ENCODE data around the gene A3GALT2. TPM values are rescaled to one million over a fixed set of nuclear protein-coding genes. Genes with fewer than 3 reads are reported as not detected.

Gene A3GALT2
- polyA plus RNA-seq, 1 of the 3 experiments (the other 2 are of a cell fraction) = 0.07 TPM

GRCh38 chr1:33273961-33274371 is 46.9 kb downstream of the A3GALT2 start:
- Histone ChIP-seq H3K9me3 (no peaks in the 10 kb centered on the region), H3K9ac (no peak overlapping the region), H3K36me3 (replicated peaks in 1 of 2; ENCODE audit: control insufficient read depth in 1 of 2, insufficient read depth in 2 of 2, low read length in 1 of 2) (peaks cover 15 to 30% of the 10 kb centered on the region in 2 experiments), H4K20me1 (ENCODE audit: insufficient read depth) (peaks cover 60% of the 10 kb centered on the region), H3K27me3 (ENCODE audit: insufficient read depth) (no peaks in the 10 kb centered on the region), H3K27ac (ENCODE audit: low read depth in 2 of 2, low read length in 1 of 2) (no peak overlapping the region), H3K4me1 (ENCODE audit: control insufficient read depth in 1 of 2, insufficient read depth in 2 of 2, low read depth in 1 of 2, low read length in 1 of 2) (no peaks in the 10 kb centered on the region; a peak in 1 of 4 replicates), H3F3A (replicated peaks; ENCODE audit: insufficient read depth) (no peaks in the 10 kb centered on the region), H3K9me2 (no peaks in the 10 kb centered on the region), H3K4me2 (no peak overlapping the region), H3K4me3 (ENCODE audit: low read depth in 2 of 2, low read length in 1 of 2) (no peak overlapping the region), H2AFZ (ENCODE audit: low read depth) (no peak overlapping the region), H3K79me2 (ENCODE audit: insufficient read depth) (peaks cover 47% of the 10 kb centered on the region; the same call in 1 of the 2 replicates)
- POLR2A ChIA-PET = no interaction called here
- DNase-seq = no peak
- WGBS (ENCODE audit: low lambda C conversion rate) = 84% methylated on average over 7 of the region's 7 CpGs
- TF ChIP-seq TAF1 (IDR thresholded peaks at IDR 0.05; ENCODE audit: borderline replicate concordance, low read depth, low read length) (no peak), CTCF (IDR thresholded peaks at IDR 0.05) (no peak), RFX5 (IDR thresholded peaks at IDR 0.05; ENCODE audit: low read length) (no peak), MEF2A (IDR thresholded peaks at IDR 0.05; ENCODE audit: borderline replicate concordance, low read depth) (no peak), TCF12 (IDR thresholded peaks at IDR 0.05) (no peak), FOSL2 (IDR thresholded peaks at IDR 0.05; ENCODE audit: borderline replicate concordance, low read depth) (no peak), TEAD4 (IDR thresholded peaks at IDR 0.05; ENCODE audit: borderline replicate concordance, insufficient read depth) (no peak), NRF1 (IDR thresholded peaks at IDR 0.05; ENCODE audit: low read depth, low read length) (no peak), SMC3 (IDR thresholded peaks at IDR 0.05; ENCODE audit: low read depth, low read length) (no peak), MAX (IDR thresholded peaks at IDR 0.05; ENCODE audit: low read depth) (no peak), RXRA (IDR thresholded peaks at IDR 0.05; ENCODE audit: borderline replicate concordance, low read depth) (no peak), RAD21 (IDR thresholded peaks at IDR 0.05; ENCODE audit: low read length) (no peak), JUND (IDR thresholded peaks at IDR 0.05) (no peak), FOXJ3 (CRISPR knock-in tag; IDR thresholded peaks at IDR 0.05) (no peak), USF2 (IDR thresholded peaks at IDR 0.05; ENCODE audit: borderline replicate concordance, low read depth, low read length) (no peak)
- CTCF ChIA-PET = interaction anchor here (1.2 to 3.1 kb wide), 2 partner anchors 22 to 24 kb away, joined by 5 to 13 read pairs; no protein-coding TSS in a partner anchor

- Histone ChIP-seq H3K4me2 (no peak overlapping the region), H3K4me1 (ENCODE audit: control insufficient read depth in 1 of 2, insufficient read depth in 2 of 2, low read depth in 1 of 2, low read length in 1 of 2) (no peaks in the 10 kb centered on the region; a peak in 1 of 4 replicates), H3K27me3 (ENCODE audit: insufficient read depth) (no peaks in the 10 kb centered on the region), H3K36me3 (replicated peaks in 1 of 2; ENCODE audit: control insufficient read depth in 1 of 2, insufficient read depth in 2 of 2, low read length in 1 of 2) (peaks cover 12 to 26% of the 10 kb centered on the region in 2 experiments), H4K20me1 (ENCODE audit: insufficient read depth) (peaks cover 66% of the 10 kb centered on the region), H3K9ac (no peak overlapping the region), H2AFZ (ENCODE audit: low read depth) (no peak overlapping the region), H3K9me3 (no peaks in the 10 kb centered on the region), H3F3A (replicated peaks; ENCODE audit: insufficient read depth) (no peaks in the 10 kb centered on the region), H3K4me3 (ENCODE audit: low read depth in 2 of 2, low read length in 1 of 2) (no peak overlapping the region), H3K9me2 (no peaks in the 10 kb centered on the region), H3K79me2 (ENCODE audit: insufficient read depth) (peaks cover 53% of the 10 kb centered on the region; the same call in 1 of the 2 replicates), H3K27ac (ENCODE audit: low read depth in 2 of 2, low read length in 1 of 2) (no peak overlapping the region)
- WGBS (ENCODE audit: low lambda C conversion rate) = 90% methylated on average over 2 of the region's 3 CpGs
- POLR2A ChIA-PET = no interaction called here
- DNase-seq = no peak
- CTCF ChIA-PET = interaction anchor here (1.2 to 3.1 kb wide), 2 partner anchors 22 to 25 kb away, joined by 5 to 13 read pairs; no protein-coding TSS in a partner anchor
- TF ChIP-seq ZBTB33 (IDR thresholded peaks at IDR 0.05; ENCODE audit: borderline replicate concordance, low read depth) (no peak), GATA2 (CRISPR knock-in tag; IDR thresholded peaks at IDR 0.05) (no peak), FOXJ3 (CRISPR knock-in tag; IDR thresholded peaks at IDR 0.05) (no peak), EZH2phosphoT487 (IDR thresholded peaks at IDR 0.05; ENCODE audit: borderline replicate concordance, low read depth) (no peak), PBX3 (IDR thresholded peaks at IDR 0.05) (no peak), NRF1 (IDR thresholded peaks at IDR 0.05; ENCODE audit: low read depth, low read length) (no peak), TCF12 (IDR thresholded peaks at IDR 0.05) (no peak), MEF2A (IDR thresholded peaks at IDR 0.05; ENCODE audit: borderline replicate concordance, low read depth) (no peak), MAX (IDR thresholded peaks at IDR 0.05; ENCODE audit: low read depth) (no peak), YY1 (IDR thresholded peaks at IDR 0.05; ENCODE audit: low read depth) (no peak)
These were observed 47.5 kb downstream of the A3GALT2 start for GRCh38 chr1:33273406-33273805.

All from SK-N-SH (cell line).